HG03558 (cell line): ENCODE data around the gene NLGN1.
"Not testable (repeated sequence)": the region's sequence is repeated elsewhere in the genome, so short reads cannot be mapped to it uniquely, and the experiment has no call there.

Experiments used
- ATAC-seq: cut with Tn5 transposase; IDR thresholded peaks from one replicate; pipeline ENCODE4 v1.9.1; 2021; ENCODE audit warnings: moderate number of reproducible peaks; ENCODE audit not compliant: unreplicated experiment; ENCODE audit errors: extremely low read depth

The NLGN1 gene

GRCh38 chr3:174170248-174170647 lies 772.7 kb downstream of the NLGN1 start:
- no peak for ATAC-seq

- ATAC-seq = no peak
Observed at GRCh38 chr3:174186377-174186989, 788.9 kb downstream of the NLGN1 start.

- no peak for ATAC-seq
Observed at GRCh38 chr3:174191380-174191779, 793.8 kb downstream of the NLGN1 start.

GRCh38 chr3:174191895-174192294 lies 794.4 kb downstream of the NLGN1 start:
- ATAC-seq = no peak

GRCh38 chr3:174192471-174192870 lies 794.9 kb downstream of the NLGN1 start:
- no peak for ATAC-seq

GRCh38 chr3:174193604-174194003 lies 796.1 kb downstream of the NLGN1 start:
- ATAC-seq = no peak

GRCh38 chr3:174197416-174197815 lies 799.9 kb downstream of the NLGN1 start:
- ATAC-seq = no peak

GRCh38 chr3:174198199-174198598 lies 800.7 kb downstream of the NLGN1 start:
- no peak for ATAC-seq

GRCh38 chr3:174199696-174200095 lies 802.2 kb downstream of the NLGN1 start:
- ATAC-seq = no peak

- no peak for ATAC-seq
Observed at GRCh38 chr3:174202116-174202515, 804.6 kb downstream of the NLGN1 start.

GRCh38 chr3:174202561-174202960 lies 805.0 kb downstream of the NLGN1 start:
- no peak for ATAC-seq

GRCh38 chr3:174204765-174205164 lies 807.2 kb downstream of the NLGN1 start:
- ATAC-seq = no peak

- ATAC-seq = no peak
Observed at GRCh38 chr3:174206607-174207192, 809.2 kb downstream of the NLGN1 start.

- no peak for ATAC-seq
Observed at GRCh38 chr3:174208161-174208560, 810.6 kb downstream of the NLGN1 start.

GRCh38 chr3:174211896-174212295 lies 814.4 kb downstream of the NLGN1 start:
- not testable (repeated sequence) for ATAC-seq

GRCh38 chr3:174215456-174215855 lies 817.9 kb downstream of the NLGN1 start:
- ATAC-seq = no peak

GRCh38 chr3:174216019-174216418 lies 818.5 kb downstream of the NLGN1 start:
- ATAC-seq = no peak

GRCh38 chr3:174216946-174217718 lies 819.6 kb downstream of the NLGN1 start:
- ATAC-seq = no peak

- ATAC-seq = no peak
Observed at GRCh38 chr3:174218016-174218415, 820.5 kb downstream of the NLGN1 start.

- no peak for ATAC-seq
Observed at GRCh38 chr3:174219738-174220137, 822.2 kb downstream of the NLGN1 start.

GRCh38 chr3:174220775-174221554 lies 823.4 kb downstream of the NLGN1 start:
- no peak for ATAC-seq
